IMR-90 (cell line): ENCODE results near the gene ASXL3. TPM values are rescaled to one million over a fixed set of nuclear protein-coding genes. Genes with fewer than 3 reads are reported as not detected.

Source experiments
- ATAC-seq: fragments of 200-7000 bp; cut with Tn5 transposase; 2 replicates; pipeline ENCODE4 v1.9.1; 2020; ENCODE audit warnings: low read depth, mild to moderate bottlenecking, moderate library complexity
- BruUV-seq: library from RNA; stranded (reverse); fragments of 400-500 nt; replicated peaks from 2 replicates; lab custom pipeline; 2021; lab: Mats Ljungman, UMichigan
- CTCF ChIA-PET: fragments of 300-600 bp; formaldehyde crosslinking; extraction: SDS; loops from one replicate; lab custom pipeline; 2021; ENCODE audit warnings: antibody characterized with exemption; lab: Yijun Ruan, JAX
- POLR2A ChIA-PET: fragments of 300-600 bp; sonication (Branson Sonifier 250); formaldehyde crosslinking; loops from one replicate; lab custom pipeline; 2022; ENCODE audit warnings: antibody characterized with exemption; ENCODE audit not compliant: unreplicated experiment; lab: Charles Lee
- DNase-seq: peaks from one replicate; pipeline ENCODE4 v3.0.0; 2013
- H2AFZ ChIP-seq: replicated peaks from 2 replicates; pipeline ENCODE3; 2013; ENCODE audit warnings: low read length, mild to moderate bottlenecking; ENCODE audit not compliant: poor library complexity
- H2AK5ac ChIP-seq: 2 replicates; pipeline ENCODE4 v1.6.1; 2013; ENCODE audit warnings: low read depth, low read length, inconsistent platforms
- H2AK9ac ChIP-seq: replicated peaks from 2 replicates; pipeline ENCODE3; 2013; ENCODE audit warnings: mild to moderate bottlenecking, low read depth, low read length, moderate library complexity; ENCODE audit not compliant: poor library complexity
- H2BK120ac ChIP-seq: 2 replicates; pipeline ENCODE4 v1.6.1; 2013; ENCODE audit warnings: low read depth, low read length, inconsistent platforms
- H2BK15ac ChIP-seq: 3 replicates; pipeline ENCODE4 v1.6.1; 2013; ENCODE audit warnings: low read depth, low read length, inconsistent platforms
- H2BK20ac ChIP-seq: 2 replicates; pipeline ENCODE4 v1.6.1; 2013; ENCODE audit warnings: low read depth, mild to moderate bottlenecking, inconsistent platforms, low read length, moderate library complexity
- H2BK5ac ChIP-seq: 2 replicates; pipeline ENCODE4 v1.6.1; 2013; ENCODE audit warnings: mild to moderate bottlenecking, low read depth, low read length, inconsistent platforms; ENCODE audit not compliant: poor library complexity, severe bottlenecking
- H3K14ac ChIP-seq: replicated peaks from 2 replicates; pipeline ENCODE4 v1.6.1; 2013; ENCODE audit warnings: low read depth, low read length, inconsistent platforms
- H3K18ac ChIP-seq: 2 replicates; pipeline ENCODE4 v1.6.1; 2013; ENCODE audit warnings: low read depth, low read length, control low read depth
- H3K23ac ChIP-seq: 2 replicates; pipeline ENCODE4 v1.6.1; 2013; ENCODE audit warnings: low read depth, low read length, inconsistent platforms
- H3K27ac ChIP-seq: 2 replicates; pipeline ENCODE4 v1.5.1; 2013; ENCODE audit warnings: mild to moderate bottlenecking, control low read depth, low read length; ENCODE audit not compliant: insufficient read depth
- H3K27me3 ChIP-seq: 2 replicates; pipeline ENCODE4 v1.6.1; 2013; ENCODE audit warnings: low read length; ENCODE audit not compliant: control insufficient read depth, insufficient read depth
- H3K36me3 ChIP-seq: 2 replicates; pipeline ENCODE4 v1.6.1; 2013; ENCODE audit warnings: low read length, mixed read lengths; ENCODE audit not compliant: control insufficient read depth, insufficient read depth
- H3K4ac ChIP-seq: 2 replicates; pipeline ENCODE4 v1.6.1; 2013; ENCODE audit warnings: low read depth, low read length, inconsistent platforms
- H3K4me1 ChIP-seq: 2 replicates; pipeline ENCODE4 v1.6.1; 2013; ENCODE audit warnings: low read length, mixed read lengths; ENCODE audit not compliant: control insufficient read depth, insufficient read depth
- H3K4me2 ChIP-seq: 2 replicates; pipeline ENCODE4 v1.6.1; 2013; ENCODE audit warnings: low read depth, mild to moderate bottlenecking, control low read depth, low read length, moderate library complexity
- H3K4me3 ChIP-seq: 2 replicates; pipeline ENCODE4 v1.5.1; 2013; ENCODE audit warnings: low read depth, mild to moderate bottlenecking, control low read depth, low read length, moderate library complexity; ENCODE audit not compliant: insufficient read depth
- H3K56ac ChIP-seq: 2 replicates; pipeline ENCODE4 v1.6.1; 2013; ENCODE audit warnings: low read length, inconsistent platforms; ENCODE audit not compliant: insufficient read depth; ENCODE audit errors: extremely low read depth
- H3K79me1 ChIP-seq, 2 experiments: 2 replicates each; pipeline ENCODE4 v1.6.1; 2013; ENCODE audit warnings: low read length in 2 of 2, inconsistent platforms in 1 of 2, low read depth in 1 of 2
- H3K9ac ChIP-seq: 2 replicates; pipeline ENCODE4 v1.6.1; 2013; ENCODE audit warnings: low read depth, low read length, control low read depth
- H3K9me1 ChIP-seq: 2 replicates; pipeline ENCODE4 v1.6.1; 2013; ENCODE audit warnings: low read length, inconsistent platforms; ENCODE audit not compliant: insufficient read depth
- H3K9me3 ChIP-seq: 2 replicates; pipeline ENCODE4 v1.6.1; 2013; ENCODE audit warnings: low read length; ENCODE audit not compliant: control insufficient read depth, insufficient read depth
- H4K20me1 ChIP-seq: 2 replicates; pipeline ENCODE4 v1.6.1; 2013; ENCODE audit warnings: low read length, inconsistent platforms; ENCODE audit not compliant: insufficient read depth
- H4K5ac ChIP-seq: 2 replicates; pipeline ENCODE4 v1.6.1; 2013; ENCODE audit warnings: mild to moderate bottlenecking, low read depth, low read length, control low read depth
- H4K8ac ChIP-seq, 2 experiments: 2 replicates each; pipeline ENCODE4 v1.6.1; 2013; ENCODE audit warnings: low read depth in 2 of 2, low read length in 2 of 2, control low read depth in 1 of 2, inconsistent platforms in 1 of 2
- H4K91ac ChIP-seq: 2 replicates; pipeline ENCODE4 v1.6.1; 2013; ENCODE audit warnings: low read depth, low read length, inconsistent platforms; ENCODE audit not compliant: insufficient read depth
- BHLHE40 ChIP-seq: fragments of 150-350 bp; IDR thresholded peaks from 2 replicates; pipeline ENCODE4 v1.6.1; 2016; ENCODE audit warnings: mild to moderate bottlenecking, low read depth, low read length
- CEBPB ChIP-seq: IDR thresholded peaks from 2 replicates; pipeline ENCODE4 v1.6.1; 2012; ENCODE audit warnings: low read depth, low read length, improper control_type of control experiment
- CTCF ChIP-seq: conservative IDR thresholded peaks from 2 replicates; pipeline ENCODE4 v1.5.1; 2012; ENCODE audit warnings: mild to moderate bottlenecking, low read depth, low read length, improper control_type of control experiment
- ELK1 ChIP-seq: fragments of 150-350 bp; IDR thresholded peaks from 2 replicates; pipeline ENCODE4 v1.6.1; 2016; ENCODE audit warnings: low read depth, mild to moderate bottlenecking, low read length, moderate library complexity, borderline replicate concordance
- MAFK ChIP-seq: IDR thresholded peaks from 2 replicates; pipeline ENCODE4 v1.6.1; 2012; ENCODE audit warnings: low read depth, low read length, improper control_type of control experiment
- MAZ ChIP-seq: IDR thresholded peaks from 2 replicates; pipeline ENCODE4 v1.6.1; 2012; ENCODE audit warnings: low read depth, mild to moderate bottlenecking, low read length, improper control_type of control experiment, moderate library complexity, borderline replicate concordance
- MXI1 ChIP-seq: IDR thresholded peaks from 2 replicates; pipeline ENCODE4 v1.6.1; 2012; ENCODE audit warnings: low read depth, mild to moderate bottlenecking, low read length, moderate library complexity, borderline replicate concordance
- POLR2A ChIP-seq: IDR thresholded peaks from 2 replicates; pipeline ENCODE4 v1.6.1; 2012; ENCODE audit warnings: mild to moderate bottlenecking, low read depth, low read length
- RAD21 ChIP-seq: IDR thresholded peaks from 2 replicates; pipeline ENCODE4 v1.6.1; 2012; ENCODE audit warnings: low read length, improper control_type of control experiment
- RCOR1 ChIP-seq: IDR thresholded peaks from 2 replicates; pipeline ENCODE4 v1.6.1; 2012; ENCODE audit warnings: mild to moderate bottlenecking, low read length, improper control_type of control experiment; ENCODE audit not compliant: insufficient replicate concordance
- RFX5 ChIP-seq: IDR thresholded peaks from 2 replicates; pipeline ENCODE4 v1.8.0; 2012; ENCODE audit warnings: low read depth, mild to moderate bottlenecking, low read length, moderate library complexity
- SMC3 ChIP-seq: fragments of 150-350 bp; IDR thresholded peaks from 2 replicates; pipeline ENCODE4 v1.6.1; 2016; ENCODE audit warnings: low read depth, mild to moderate bottlenecking, antibody characterized with exemption, low read length, moderate library complexity
- USF2 ChIP-seq: fragments of 150-350 bp; IDR thresholded peaks from 2 replicates; pipeline ENCODE4 v1.6.1; 2017; ENCODE audit warnings: mild to moderate bottlenecking, antibody characterized with exemption, low read length, low read depth
- WGBS, 2 experiments: methylation state at CpG; one replicate each; pipeline versions ENCODE4 v1.1.5 to v1.1.7; 2013; ENCODE audit warnings: missing lambda C conversion rate in 2 of 2; ENCODE audit not compliant: insufficient read length in 1 of 2; ENCODE audit errors: extremely low coverage in 2 of 2; 5-methylcytosine and 5-hydroxymethylcytosine counted together
- dilution Hi-C: fragments of 300-500 bp; cut with HindIII; formaldehyde crosslinking; loops from one replicate; pipeline ENCODE4 v1.14.3; 2018; ENCODE audit warnings: low sequenced_read_pairs; ENCODE audit not compliant: unreplicated experiment
- in situ Hi-C: fragments of 300-500 bp; cut with MboI; formaldehyde crosslinking; loops from 3 replicates; pipeline ENCODE4 v1.14.3; 2019; ENCODE audit warnings: low sequenced_read_pairs, inconsistent platforms, mixed read lengths
- intact Hi-C: fragments of 100-400 bp; cut with micrococcal nuclease; formaldehyde crosslinking; loops from 2 replicates; pipeline ENCODE4 v1.10.0; 2022
- polyA plus RNA-seq, 3 experiments: library from polyadenylated mRNA; depleted of rRNA; stranded (reverse); fragments of >200 nt; gene quantifications; 2 replicates each; pipeline ENCODE4 v1.2.3, GENCODE V29; 2012; ENCODE audit warnings: low replicate concordance in 1 of 3
- total RNA-seq: library from RNA; depleted of rRNA; stranded (reverse); fragments of >200 nt; gene quantifications from 2 replicates; pipeline ENCODE4 v1.2.3, GENCODE V29; 2012

Gene ASXL3
- total and polyA plus RNA-seq, 2 of the 4 experiments (the other 2 are of a cell fraction): 0.03 to 0.54 TPM

- no TSS peak for BruUV-seq
- no peak overlapping the region for H2BK120ac ChIP-seq
- H2BK20ac ChIP-seq: no peak overlapping the region
- no peaks in the 10 kb centered on the region for H3K27me3 ChIP-seq
- CTCF ChIA-PET: interaction anchor here (1.1 kb wide), 1 partner anchor 14 kb away, joined by 3 read pairs; no protein-coding TSS in a partner anchor
- H3K14ac ChIP-seq: no peak overlapping the region
- H3K4me1 ChIP-seq: no peaks in the 10 kb centered on the region
- H4K8ac ChIP-seq: no peak overlapping the region
- in situ Hi-C loops: no loop called here
- no peak for ATAC-seq
- H3K4me3 ChIP-seq: no peak overlapping the region
- no peak overlapping the region for H4K91ac ChIP-seq
- DNase-seq: no peak
- no peak overlapping the region for H3K56ac ChIP-seq
- H3K23ac ChIP-seq: no peak overlapping the region
- no peak overlapping the region for H3K27ac ChIP-seq
- H3K36me3 ChIP-seq: no peaks in the 10 kb centered on the region
- no peak overlapping the region for H3K4ac ChIP-seq
- H3K9me1 ChIP-seq: no peaks in the 10 kb centered on the region
- H3K18ac ChIP-seq: no peak overlapping the region
- H2AK5ac ChIP-seq: no peak overlapping the region
- no peaks in the 10 kb centered on the region for H3K9me3 ChIP-seq
- no peak overlapping the region for H3K9ac ChIP-seq
- dilution Hi-C loops: no loop called here
- no peak overlapping the region for H4K5ac ChIP-seq
- H2AFZ ChIP-seq: no peak overlapping the region
- no peak overlapping the region for H2AK9ac ChIP-seq
- no CpG with 5 or more reads among the region's 1 CpG for WGBS, 2 experiments
- no peaks in the 10 kb centered on the region for H4K20me1 ChIP-seq
- POLR2A ChIA-PET: no interaction called here
- TF ChIP-seq MXI1 (no peak), USF2 (no peak), SMC3 (no peak), MAFK (no peak), RFX5 (no peak), RAD21 (no peak), CTCF (no peak), RCOR1 (no peak), BHLHE40 (no peak), POLR2A (no peak), CEBPB (no peak), ELK1 (no peak), MAZ (no peak)
- H2BK5ac ChIP-seq: no peak overlapping the region
- H3K4me2 ChIP-seq: no peak overlapping the region
- H3K79me1 ChIP-seq: no peaks in the 10 kb centered on the region
- intact Hi-C loops: no loop called here
- H2BK15ac ChIP-seq: no peak overlapping the region
Observed at GRCh38 chr18:33735428-33735827, 157.4 kb downstream of the ASXL3 start.
